Measurements from ENCODE around the gene CYP27C1. TPM values are rescaled to one million over a fixed set of nuclear protein-coding genes. Genes with fewer than 3 reads are reported as not detected.

Gene CYP27C1
- total and polyA plus RNA-seq, 2 donors from 2014 or later: 0.35 TPM; not detected in 1

- Histone ChIP-seq H3K27ac (ENCODE audit: low read depth in 2 of 2, low read length in 2 of 2) (peak overlapping the region; percentile 20 to 70), H3K4me1 (ENCODE audit: control insufficient read depth in 2 of 3, insufficient read depth in 2 of 3, low read depth in 1 of 3, low read length in 3 of 3) (peaks cover 0 to 12% (median 10%) of the 10 kb centered on the region in 3 donors)
These were observed 76.0 kb downstream of the CYP27C1 start for GRCh38 chr2:127143841-127144782.

GRCh38 chr2:127142663-127143630 is 77.2 kb downstream of the CYP27C1 start:
- Histone ChIP-seq H3K9me3 (ENCODE audit: control insufficient read depth in 2 of 3, insufficient read depth in 1 of 3, low read length in 3 of 3) (no peaks in the 10 kb centered on the region), H3K36me3 (ENCODE audit: control insufficient read depth in 2 of 3, insufficient read depth in 3 of 3, low read length in 3 of 3) (no peaks in the 10 kb centered on the region), H3K4me3 (ENCODE audit: low read length in 3 of 3) (no peak overlapping the region), H3K27me3 (ENCODE audit: control insufficient read depth, insufficient read depth, low read length) (no peaks in the 10 kb centered on the region), H3K27ac (ENCODE audit: low read depth in 2 of 2, low read length in 2 of 2) (peak overlapping the region in 1 of 2 donors; percentile 57), H3K4me1 (ENCODE audit: control insufficient read depth in 2 of 3, insufficient read depth in 2 of 3, low read depth in 1 of 3, low read length in 3 of 3) (peaks cover 0 to 17% (median 10%) of the 10 kb centered on the region in 3 donors), H3K9ac (ENCODE audit: low read length in 3 of 3) (no peak overlapping the region)
- intact Hi-C loops (cut with DNase I): no loop called here
- DNase-seq (peak in 1 of 5 donors; percentile 12), FAIRE-seq (no peak)
- TF ChIP-seq CTCF (IDR thresholded peaks at IDR 0.05; ENCODE audit: borderline replicate concordance, extremely low read depth, insufficient read depth): no peak

More at GRCh38 chr2:127143841-127144782, 76.0 kb downstream of the CYP27C1 start:
- Histone ChIP-seq H3K27me3 (ENCODE audit: control insufficient read depth, insufficient read depth, low read length) (no peaks in the 10 kb centered on the region), H3K4me3 (ENCODE audit: low read length in 3 of 3) (no peak overlapping the region), H3K36me3 (ENCODE audit: control insufficient read depth in 2 of 3, insufficient read depth in 3 of 3, low read length in 3 of 3) (no peaks in the 10 kb centered on the region), H3K9ac (ENCODE audit: low read length in 3 of 3) (no peak overlapping the region), H3K9me3 (ENCODE audit: control insufficient read depth in 2 of 3, insufficient read depth in 1 of 3, low read length in 3 of 3) (no peaks in the 10 kb centered on the region)
- intact Hi-C loops (cut with DNase I): no loop called here
- TF ChIP-seq CTCF (IDR thresholded peaks at IDR 0.05; ENCODE audit: borderline replicate concordance, extremely low read depth, insufficient read depth): no peak
- DNase-seq (peak in 1 of 5 donors; percentile 58), FAIRE-seq (no peak)

GRCh38 chr2:127140538-127140937 is 79.6 kb downstream of the CYP27C1 start:
- Histone ChIP-seq H3K36me3 (ENCODE audit: control insufficient read depth in 2 of 3, insufficient read depth in 3 of 3, low read length in 3 of 3) (no peaks in the 10 kb centered on the region), H3K9ac (ENCODE audit: low read length in 3 of 3) (no peak overlapping the region), H3K27ac (ENCODE audit: low read depth in 2 of 2, low read length in 2 of 2) (no peak overlapping the region), H3K4me3 (ENCODE audit: low read length in 3 of 3) (no peak overlapping the region), H3K27me3 (ENCODE audit: control insufficient read depth, insufficient read depth, low read length) (no peaks in the 10 kb centered on the region), H3K4me1 (ENCODE audit: control insufficient read depth in 2 of 3, insufficient read depth in 2 of 3, low read depth in 1 of 3, low read length in 3 of 3) (peaks cover 0 to 35% (median 18%) of the 10 kb centered on the region in 3 donors), H3K9me3 (ENCODE audit: control insufficient read depth in 2 of 3, insufficient read depth in 1 of 3, low read length in 3 of 3) (no peaks in the 10 kb centered on the region)
- DNase-seq (peak in 1 of 5 donors; percentile 17), FAIRE-seq (no peak)
- intact Hi-C loops (cut with DNase I): no loop called here
- no peak for TF ChIP-seq CTCF (IDR thresholded peaks at IDR 0.05; ENCODE audit: borderline replicate concordance, extremely low read depth, insufficient read depth)

Measured in kidney (tissue), 14 donors.